Measurements from ENCODE around the gene EVI2A.
"Not testable (repeated sequence)": the region's sequence is repeated elsewhere in the genome, so short reads cannot be mapped to it uniquely, and the experiment has no call there.

Gene EVI2A, protein sequence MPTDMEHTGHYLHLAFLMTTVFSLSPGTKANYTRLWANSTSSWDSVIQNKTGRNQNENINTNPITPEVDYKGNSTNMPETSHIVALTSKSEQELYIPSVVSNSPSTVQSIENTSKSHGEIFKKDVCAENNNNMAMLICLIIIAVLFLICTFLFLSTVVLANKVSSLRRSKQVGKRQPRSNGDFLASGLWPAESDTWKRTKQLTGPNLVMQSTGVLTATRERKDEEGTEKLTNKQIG

GRCh38 chr17:31321481-31321880, at the start of gene EVI2A:
Gene EVI2A (minus strand): TSS chr17:31321622. CDS start chr17:31319013, 2,609 bp downstream.
- peak; percentile 85 to 88 for ATAC-seq

DNA sequence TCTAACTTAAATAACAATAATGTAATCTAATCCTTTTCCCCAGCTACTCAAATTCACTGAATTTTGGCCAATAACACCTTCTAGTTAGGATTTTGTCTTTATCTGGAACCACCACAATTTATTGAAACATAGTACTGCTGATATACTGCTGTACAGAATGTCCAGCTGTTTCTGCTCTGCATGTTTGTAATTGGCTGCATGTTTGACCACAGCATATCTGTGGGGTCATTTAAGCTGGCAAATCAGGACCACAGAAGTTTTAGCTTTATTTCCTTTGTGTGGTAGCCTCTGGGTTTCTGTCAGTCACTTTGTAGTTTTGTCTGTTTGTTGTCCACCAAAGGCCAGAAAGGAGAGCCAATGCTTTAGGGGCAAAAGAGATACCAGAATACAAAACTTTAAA, 47.8 kb upstream of the EVI2A start:
- no peak for ATAC-seq

- ATAC-seq, result no peak
Measured at GRCh38 chr17:31366088-31366487, 44.7 kb upstream of the EVI2A start.

DNA sequence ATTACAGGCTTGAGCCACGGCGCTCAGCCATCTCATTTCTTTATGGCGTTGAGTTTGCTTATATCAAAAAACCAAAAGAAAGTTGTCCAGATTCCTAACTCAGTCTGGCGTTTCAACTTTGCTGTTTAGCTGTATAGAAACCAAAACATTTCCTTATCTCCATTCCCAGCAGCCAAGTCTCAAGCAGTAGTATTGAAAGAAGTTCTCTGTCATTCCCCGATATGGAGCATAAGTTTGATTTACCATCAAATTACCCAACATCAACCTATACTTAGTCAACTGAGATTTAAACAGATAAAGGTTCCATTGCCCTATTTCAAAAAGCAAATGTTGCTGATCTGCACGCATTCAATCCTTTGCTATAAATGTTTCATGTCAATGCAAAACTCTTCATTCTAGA, 42.6 kb upstream of the EVI2A start:
- ATAC-seq, result no peak

DNA sequence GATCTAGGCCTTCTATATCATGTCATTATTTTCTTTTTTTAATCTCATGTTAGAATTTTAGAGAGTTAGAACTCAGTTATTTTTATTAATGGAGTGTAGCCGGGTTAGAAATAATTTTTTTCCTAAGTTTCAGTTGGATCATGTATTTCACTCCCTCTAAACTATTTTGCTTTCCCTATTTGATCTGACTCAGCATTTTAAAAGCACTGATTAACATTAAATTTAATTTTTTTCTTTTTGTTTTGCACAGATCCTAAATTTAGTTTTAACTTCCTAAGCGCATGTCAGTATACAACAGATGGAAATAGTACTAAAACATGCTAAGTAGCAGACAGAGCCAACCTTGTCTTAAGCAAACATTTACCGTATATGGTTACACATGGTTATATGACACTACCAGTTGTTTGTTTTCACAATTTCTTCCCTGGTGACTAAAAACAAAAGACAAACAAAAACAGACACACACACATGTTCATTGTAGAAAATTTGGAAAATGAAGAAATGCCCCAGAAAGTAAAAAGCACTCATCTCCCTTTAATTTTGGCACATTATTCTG, 36.5 kb upstream of the EVI2A start:
- ATAC-seq, result no peak

DNA sequence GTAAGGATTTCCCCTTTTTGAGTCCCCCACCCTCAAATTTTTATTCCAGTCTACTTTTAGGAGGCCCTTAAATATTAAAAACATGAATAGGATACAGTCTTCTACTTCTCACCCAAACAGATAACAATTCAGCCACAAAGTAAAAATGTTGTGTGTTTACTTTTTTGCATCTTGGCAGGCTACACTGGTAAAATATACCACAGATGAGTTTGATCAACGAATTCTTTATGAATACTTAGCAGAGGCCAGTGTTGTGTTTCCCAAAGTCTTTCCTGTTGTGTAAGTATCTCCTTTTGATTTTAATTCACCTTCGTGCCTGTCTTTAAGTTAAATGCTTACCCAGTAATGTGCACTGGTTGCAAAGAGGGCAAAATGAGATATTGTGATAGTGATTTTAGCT, 35.7 kb upstream of the EVI2A start:
- ATAC-seq, result no peak

DNA sequence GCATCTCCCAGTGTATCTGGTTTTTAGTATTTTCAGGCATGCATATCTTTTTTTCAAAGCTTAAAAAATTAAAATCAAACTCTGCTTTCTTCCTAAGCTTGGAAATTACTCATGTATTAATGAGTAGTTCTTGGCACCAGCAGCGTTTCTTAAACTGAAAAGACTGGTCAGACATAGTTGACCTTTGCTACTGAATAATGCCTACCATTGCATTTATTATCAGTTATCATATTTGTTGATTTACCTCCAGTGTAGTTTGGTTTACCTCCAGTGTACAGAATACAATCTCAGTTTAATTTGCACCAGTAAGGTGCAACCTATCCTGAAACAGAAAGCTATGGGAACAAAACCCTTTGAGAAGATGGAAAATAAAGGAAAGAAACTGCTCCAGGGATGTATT, 34.5 kb upstream of the EVI2A start:
- no peak for ATAC-seq

DNA sequence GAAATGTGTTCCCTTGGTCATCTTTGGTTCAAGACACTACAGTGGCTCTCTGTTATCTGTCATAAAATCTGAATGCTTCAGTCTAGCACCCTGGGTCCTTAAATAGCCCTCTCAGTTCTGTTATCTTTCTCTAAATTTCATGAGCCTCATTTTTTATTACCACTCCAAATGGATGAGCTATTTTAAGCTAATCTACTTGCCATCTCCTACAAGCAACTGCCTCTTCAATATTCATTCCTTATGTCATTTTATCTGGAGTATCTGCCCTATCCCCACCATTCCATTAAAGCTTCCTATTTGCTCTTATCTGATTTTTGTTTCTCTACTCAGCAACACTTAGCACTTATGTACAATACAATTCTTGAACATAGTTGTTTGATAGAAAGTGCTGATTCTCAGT, 28.0 kb upstream of the EVI2A start:
- ATAC-seq, result no peak

- not testable (repeated sequence) for ATAC-seq
Measured at GRCh38 chr17:31345191-31345747, 23.8 kb upstream of the EVI2A start.

GRCh38 chr17:31339906-31340661, 18.7 kb upstream of the EVI2A start:
- no peak for ATAC-seq

DNA sequence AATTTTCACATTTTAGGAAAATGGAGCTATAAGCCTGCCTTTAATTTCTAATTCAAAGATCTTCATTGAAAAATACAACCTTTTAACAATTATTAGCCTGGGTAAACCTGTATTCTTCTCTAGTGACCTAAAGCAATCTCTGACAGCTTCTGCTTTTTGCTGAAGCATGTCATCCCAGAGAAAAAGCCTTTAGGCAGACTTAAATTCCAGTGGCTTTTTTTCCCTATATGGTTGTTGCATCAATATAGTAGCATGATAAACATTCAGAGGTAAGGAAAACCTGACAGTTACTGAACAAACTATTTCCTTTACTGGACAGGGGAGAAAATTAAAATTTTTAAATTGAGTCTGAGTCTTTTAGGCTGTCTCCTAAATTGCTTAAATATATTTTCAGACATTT, 7.8 kb upstream of the EVI2A start:
- ATAC-seq, result no peak

DNA sequence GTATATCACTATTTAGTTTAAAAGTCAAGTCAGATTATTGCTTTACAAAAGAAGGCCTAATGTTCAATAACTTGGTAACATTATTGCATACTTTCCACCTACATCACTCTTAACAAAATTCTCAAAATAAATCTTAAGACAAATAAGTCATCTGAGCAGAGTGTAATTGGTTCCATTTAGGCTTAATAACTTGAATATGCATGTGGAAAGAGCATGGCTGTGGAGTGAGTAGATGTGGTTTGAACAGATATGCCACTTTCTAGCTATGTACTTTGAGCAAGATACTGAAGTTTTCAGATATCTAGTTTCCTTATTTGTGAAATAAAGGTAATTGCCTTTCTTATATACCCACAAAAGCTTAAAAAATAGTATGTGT, 6.7 kb upstream of the EVI2A start:
- no peak for ATAC-seq

- ATAC-seq, result no peak
Measured at GRCh38 chr17:31327534-31328159, 6.2 kb upstream of the EVI2A start.

GRCh38 chr17:31323551-31323950, 2.1 kb upstream of the EVI2A start:
- ATAC-seq, result no peak

DNA sequence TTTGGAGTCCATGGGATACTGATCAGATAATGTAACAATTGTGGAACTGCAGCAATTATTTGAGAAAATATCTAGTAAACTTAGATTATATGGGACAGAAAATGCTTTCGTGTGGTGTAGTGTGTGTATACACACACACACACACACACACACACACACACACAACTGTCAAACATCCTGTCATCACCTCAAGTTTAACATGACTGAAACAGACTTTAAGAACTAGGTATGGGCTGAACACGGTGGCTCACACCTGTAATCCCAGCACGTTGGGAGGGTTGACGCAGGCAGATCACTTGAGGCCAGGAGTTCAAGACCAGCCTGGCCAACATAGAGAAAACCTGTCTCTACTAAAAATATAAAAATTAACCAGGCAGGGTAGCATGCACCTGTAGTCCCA, 544 bp upstream of the EVI2A start:
- ATAC-seq, result peak; percentile 17

DNA sequence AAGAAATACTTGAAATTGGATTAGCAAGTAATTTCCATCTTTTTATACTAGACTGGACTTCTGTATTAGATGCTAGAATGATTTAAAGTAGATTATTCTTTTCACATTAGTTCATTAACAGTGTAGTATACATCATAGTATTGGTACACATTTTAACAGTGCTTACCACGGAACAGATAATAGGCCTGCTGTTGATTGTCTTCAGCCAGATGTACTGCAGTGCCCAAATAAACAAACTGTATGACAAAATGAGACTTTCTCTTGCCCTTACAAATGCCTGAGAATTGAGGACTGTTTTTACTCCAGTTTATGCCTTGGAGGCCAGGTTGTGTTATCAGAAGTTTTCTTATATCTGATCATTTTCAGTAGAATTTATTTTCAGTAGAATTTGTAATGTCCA, 631 bp downstream of the EVI2A start:
- ATAC-seq, result no peak

GRCh38 chr17:31320241-31320640, 1.2 kb downstream of the EVI2A start:
- ATAC-seq, result no peak

DNA sequence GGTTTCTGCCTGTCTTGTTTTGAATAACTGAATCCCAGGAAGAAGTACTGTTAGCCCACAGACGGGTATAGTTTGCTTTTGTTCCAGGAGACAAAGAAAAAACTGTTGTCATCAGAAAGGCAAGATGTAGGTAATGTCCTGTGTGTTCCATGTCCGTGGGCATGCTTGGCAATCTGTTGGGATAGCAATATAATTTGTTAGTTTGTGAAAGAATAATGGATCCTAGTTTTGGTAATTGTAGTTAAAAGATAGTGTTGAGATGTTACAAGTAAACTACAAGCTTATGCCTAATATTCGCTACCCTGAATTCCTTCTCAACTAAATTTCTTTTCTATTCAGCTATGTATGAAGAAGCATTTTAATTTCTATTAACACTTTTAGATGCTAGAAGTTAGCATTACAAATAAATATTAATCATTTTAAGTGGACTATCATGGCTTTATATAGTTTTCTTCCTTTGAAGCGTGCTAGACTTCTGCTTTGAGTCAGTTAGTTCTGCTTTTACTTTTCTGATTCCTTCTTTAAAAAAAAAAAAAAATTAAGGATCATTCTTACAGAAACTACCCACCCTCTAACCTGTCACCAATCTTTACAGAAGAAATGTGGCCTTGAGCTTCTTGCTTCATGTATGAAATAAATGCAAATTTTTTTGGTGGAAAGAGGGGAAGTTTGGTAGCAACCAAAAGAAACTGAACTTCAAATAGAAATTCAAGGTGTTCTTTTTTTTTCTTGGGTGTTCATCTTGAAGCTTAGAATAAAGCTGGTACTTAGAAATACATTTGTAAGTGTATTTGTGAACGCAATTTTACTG, 2.4 kb downstream of the EVI2A start:
- ATAC-seq, result peak; percentile 25 to 32

GRCh38 chr17:31318298-31318801, 3.1 kb downstream of the EVI2A start:
- peak; percentile 46 to 48 for ATAC-seq

DNA sequence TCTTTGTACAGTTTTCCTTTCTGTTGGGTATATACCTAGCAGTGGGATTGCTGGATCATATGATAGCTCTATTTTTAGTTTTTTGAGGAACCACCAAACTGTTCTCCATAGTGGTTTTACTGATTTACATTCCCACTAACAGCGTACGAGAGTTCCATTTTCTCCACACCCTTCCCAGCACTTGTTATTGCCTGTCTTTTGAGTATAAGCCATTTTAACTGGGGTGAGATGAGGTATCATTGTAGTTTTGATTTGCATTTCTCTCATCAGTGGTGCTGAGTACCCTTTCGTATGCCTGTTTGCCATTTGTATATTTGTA, 6.7 kb downstream of the EVI2A start:
- ATAC-seq, result no peak

DNA sequence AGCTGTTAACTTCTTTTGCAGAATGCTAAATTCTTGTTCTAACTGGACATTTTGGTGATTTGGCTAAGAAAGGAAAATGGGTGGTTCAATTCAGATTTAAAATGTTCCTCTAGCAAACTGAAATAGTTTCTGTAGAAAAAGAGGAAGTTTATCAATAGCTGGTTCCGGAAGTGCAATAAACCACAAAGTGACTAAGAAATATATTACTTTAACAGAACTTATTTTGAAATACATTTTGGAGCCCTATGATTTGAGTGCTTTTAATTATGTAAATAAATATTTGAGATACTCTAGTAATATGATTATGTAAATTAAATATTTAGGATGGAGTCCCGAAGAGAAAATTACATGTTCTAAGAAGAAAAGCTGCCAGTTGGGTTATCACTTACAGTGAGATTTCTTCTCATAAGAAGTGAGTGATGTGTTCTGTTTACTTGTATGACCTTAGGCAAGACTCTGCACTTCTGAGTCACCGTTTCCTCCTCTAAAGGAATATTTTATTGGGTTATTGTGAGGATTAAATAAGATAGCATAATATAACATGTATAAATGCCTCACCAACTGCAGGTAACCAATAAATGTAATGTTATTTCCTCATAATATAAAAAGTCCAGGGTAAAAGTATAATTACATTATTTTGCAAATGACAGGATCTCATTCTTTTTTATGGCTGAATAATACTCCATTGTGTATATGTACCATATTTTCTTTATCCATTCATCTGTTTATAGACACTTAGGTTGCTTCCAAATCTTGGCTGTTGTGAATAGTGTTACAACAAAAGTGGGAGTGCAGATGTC, 7.2 kb downstream of the EVI2A start, which contains the start of gene EVI2B:
Gene EVI2B, minus strand, starts transcription at position 73 of the 800 bp plus-strand sequence. CDS start 8,445 bp downstream, outside the sequence.
- peak; percentile 55 to 68 for ATAC-seq
